Measurements from ENCODE around the gene TIMM17B. TPM values are rescaled to one million over a fixed set of nuclear protein-coding genes. Genes with fewer than 3 reads are reported as not detected.

The TIMM17B gene
- total RNA-seq, 3 donors from 2014 or later, result 32.3 to 40.8 (median 35.4) TPM

GRCh38 chrX:48905090-48905790, 7.7 kb upstream of the TIMM17B start:
- no peak for DNase-seq (ENCODE audit: low spot score in 2 of 2)
- H3K36me3 ChIP-seq, result no peaks in the 10 kb centered on the region
- no peak overlapping the region for H3K27ac ChIP-seq
- intact Hi-C loops (cut with DNase I; ENCODE audit: low total_unique reads), result no loop called here
- TF ChIP-seq POLR2A (IDR thresholded peaks at IDR 0.05) (no peak), CTCF (IDR thresholded peaks at IDR 0.05) (no peak), POLR2AphosphoS5 (IDR thresholded peaks at IDR 0.05) (no peak)
- H3K27me3 ChIP-seq, result peaks cover 0 to 34% of the 10 kb centered on the region in 2 donors
- no peaks in the 10 kb centered on the region for H3K9me3 ChIP-seq
- H3K4me1 ChIP-seq, result no peaks in the 10 kb centered on the region
- no peak overlapping the region for H3K4me3 ChIP-seq

- H3K4me3 ChIP-seq, result no peak overlapping the region
- no peak for DNase-seq (ENCODE audit: low spot score in 2 of 2)
- H3K27ac ChIP-seq, result no peak overlapping the region
- no peak for TF ChIP-seq POLR2AphosphoS5 (IDR thresholded peaks at IDR 0.05)
- no peak for TF ChIP-seq POLR2A (IDR thresholded peaks at IDR 0.05)
- H3K27me3 ChIP-seq, result peaks cover 0 to 33% of the 10 kb centered on the region in 2 donors
- no peaks in the 10 kb centered on the region for H3K36me3 ChIP-seq
- no peaks in the 10 kb centered on the region for H3K9me3 ChIP-seq
- intact Hi-C loops (cut with DNase I; ENCODE audit: low total_unique reads), result no loop called here
- no peaks in the 10 kb centered on the region for H3K4me1 ChIP-seq
Measured at GRCh38 chrX:48904626-48905025, 7.1 kb upstream of the TIMM17B start.

GRCh38 chrX:48904180-48904579, 6.6 kb upstream of the TIMM17B start:
- H3K9me3 ChIP-seq, result no peaks in the 10 kb centered on the region
- peaks cover 0 to 33% of the 10 kb centered on the region in 2 donors for H3K27me3 ChIP-seq
- no peaks in the 10 kb centered on the region for H3K36me3 ChIP-seq
- H3K4me3 ChIP-seq, result no peak overlapping the region
- H3K27ac ChIP-seq, result no peak overlapping the region
- H3K4me1 ChIP-seq, result no peaks in the 10 kb centered on the region
- intact Hi-C loops (cut with DNase I; ENCODE audit: low total_unique reads), result no loop called here
- DNase-seq (ENCODE audit: low spot score in 2 of 2), result no peak
- TF ChIP-seq POLR2AphosphoS5 (IDR thresholded peaks at IDR 0.05) (no peak), CTCF (IDR thresholded peaks at IDR 0.05) (no peak), POLR2A (IDR thresholded peaks at IDR 0.05) (no peak)

- H3K27ac ChIP-seq, result no peak overlapping the region
- no peak for DNase-seq (ENCODE audit: low spot score in 2 of 2)
- intact Hi-C loops (cut with DNase I; ENCODE audit: low total_unique reads), result no loop called here
Measured at GRCh38 chrX:48903290-48903689, 5.7 kb upstream of the TIMM17B start.

DNA sequence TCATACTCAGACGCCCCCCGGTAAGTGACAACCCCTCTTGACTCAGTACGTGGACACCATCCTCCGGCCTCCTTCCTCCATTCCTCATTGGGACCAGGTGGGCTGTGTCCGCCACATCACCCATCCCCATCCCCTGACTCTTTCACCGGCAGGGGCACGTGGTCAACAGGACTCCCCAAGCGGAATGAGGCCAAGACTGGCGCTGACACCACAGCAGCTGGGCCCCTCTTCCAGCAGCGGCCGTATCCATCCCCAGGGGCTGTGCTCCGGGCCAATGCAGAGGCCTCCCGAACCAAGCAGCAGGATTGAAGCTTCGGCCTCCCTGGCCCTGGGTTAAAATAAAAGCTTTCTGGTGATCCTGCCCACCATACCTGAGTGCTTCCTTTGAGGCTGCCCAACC, 5.2 kb upstream of the TIMM17B start:
- Histone ChIP-seq H3K4me1 (no peaks in the 10 kb centered on the region), H3K27me3 (peaks cover 0 to 33% of the 10 kb centered on the region in 2 donors), H3K36me3 (no peaks in the 10 kb centered on the region), H3K4me3 (no peak overlapping the region), H3K27ac (no peak overlapping the region), H3K9me3 (no peaks in the 10 kb centered on the region)
- TF ChIP-seq CTCF (IDR thresholded peaks at IDR 0.05) (no peak), POLR2A (IDR thresholded peaks at IDR 0.05) (no peak), POLR2AphosphoS5 (IDR thresholded peaks at IDR 0.05) (no peak)
- no peak for DNase-seq (ENCODE audit: low spot score in 2 of 2)
- intact Hi-C loops (cut with DNase I; ENCODE audit: low total_unique reads), result no loop called here

More at GRCh38 chrX:48903290-48903689, 5.7 kb upstream of the TIMM17B start:
- H3K9me3 ChIP-seq, result no peaks in the 10 kb centered on the region
- H3K36me3 ChIP-seq, result no peaks in the 10 kb centered on the region
- no peak overlapping the region for H3K4me3 ChIP-seq
- no peaks in the 10 kb centered on the region for H3K4me1 ChIP-seq
- peaks cover 0 to 33% of the 10 kb centered on the region in 2 donors for H3K27me3 ChIP-seq
- TF ChIP-seq CTCF (IDR thresholded peaks at IDR 0.05) (no peak), POLR2AphosphoS5 (IDR thresholded peaks at IDR 0.05) (no peak), POLR2A (IDR thresholded peaks at IDR 0.05) (no peak)

All from breast epithelium (tissue), 4 donors.